ENCODE data around the gene WDR86. TPM values are rescaled to one million over a fixed set of nuclear protein-coding genes. Genes with fewer than 3 reads are reported as not detected.

The WDR86 gene
- total and polyA plus RNA-seq, 2 of the 4 experiments (the other 2 are of a cell fraction) = not detected

GRCh38 chr7:151337346-151337745 is 72.5 kb downstream of the WDR86 start:
- H4K8ac ChIP-seq (ENCODE audit: low read depth in 2 of 2, low read length in 2 of 2) = no peak overlapping the region
- H2AK5ac ChIP-seq (ENCODE audit: low read depth, low read length) = no peak overlapping the region
- no peak overlapping the region for H3K27ac ChIP-seq (ENCODE audit: insufficient read depth, low read length)
- ATAC-seq (ENCODE audit: low read depth) (no peak), DNase-seq (no peak)
- no peak overlapping the region for H3K18ac ChIP-seq (ENCODE audit: low read depth, low read length)
- POLR2A ChIA-PET (ENCODE audit: unreplicated experiment) = no interaction called here
- H3K36me3 ChIP-seq (ENCODE audit: control insufficient read depth, insufficient read depth, low read length) = no peaks in the 10 kb centered on the region
- H3K9me1 ChIP-seq (ENCODE audit: insufficient read depth, low read length) = no peaks in the 10 kb centered on the region; the same call in 1 of the 2 replicates
- H4K5ac ChIP-seq (ENCODE audit: low read depth, low read length) = no peak overlapping the region
- no peak overlapping the region for H2BK20ac ChIP-seq (ENCODE audit: low read depth, low read length)
- no peak overlapping the region for H3K56ac ChIP-seq (ENCODE audit: extremely low read depth, insufficient read depth, low read length)
- intact Hi-C loops (cut with micrococcal nuclease) (no loop called here), dilution Hi-C loops (cut with HindIII; ENCODE audit: low sequenced_read_pairs, unreplicated experiment) (no loop called here), in situ Hi-C loops (cut with MboI; ENCODE audit: low sequenced_read_pairs) (no loop called here)
- H2BK120ac ChIP-seq (ENCODE audit: low read depth, low read length) = no peak overlapping the region
- no peak overlapping the region for H3K4ac ChIP-seq (ENCODE audit: low read depth, low read length)
- H4K20me1 ChIP-seq (ENCODE audit: insufficient read depth, low read length) = no peaks in the 10 kb centered on the region
- H3K4me2 ChIP-seq (ENCODE audit: low read depth, low read length) = no peak overlapping the region
- no peak for TF ChIP-seq MXI1 (IDR thresholded peaks at IDR 0.05; ENCODE audit: borderline replicate concordance, low read depth, low read length)
- no peak for TF ChIP-seq CHD1 (IDR thresholded peaks at IDR 0.05; ENCODE audit: low read depth, low read length)
- no peak for TF ChIP-seq MAFK (IDR thresholded peaks at IDR 0.05; ENCODE audit: low read depth, low read length)
- TF ChIP-seq RCOR1 (IDR thresholded peaks at IDR 0.05; ENCODE audit: insufficient replicate concordance, low read length) = no peak
- TF ChIP-seq CTCF (conservative IDR thresholded peaks at IDR 0.05; ENCODE audit: low read depth, low read length) = no peak
- no peak for TF ChIP-seq RAD21 (IDR thresholded peaks at IDR 0.05; ENCODE audit: low read length)
- no peak for TF ChIP-seq ELK1 (IDR thresholded peaks at IDR 0.05; ENCODE audit: borderline replicate concordance, low read depth, low read length)
- TF ChIP-seq BHLHE40 (IDR thresholded peaks at IDR 0.05; ENCODE audit: low read depth, low read length) = no peak
- TF ChIP-seq SMC3 (IDR thresholded peaks at IDR 0.05; ENCODE audit: low read depth, low read length) = no peak
- TF ChIP-seq FOS (IDR thresholded peaks at IDR 0.05; ENCODE audit: low read depth, low read length) = no peak
- TF ChIP-seq CEBPB (IDR thresholded peaks at IDR 0.05; ENCODE audit: low read depth, low read length) = no peak
- TF ChIP-seq MAZ (IDR thresholded peaks at IDR 0.05; ENCODE audit: borderline replicate concordance, low read depth, low read length) = no peak
- no peak for TF ChIP-seq USF2 (IDR thresholded peaks at IDR 0.05; ENCODE audit: low read depth, low read length)
- no peak for TF ChIP-seq POLR2A (IDR thresholded peaks at IDR 0.05; ENCODE audit: low read depth, low read length)
- no peak for TF ChIP-seq NFE2L2 (IDR thresholded peaks at IDR 0.05; ENCODE audit: low read depth, low read length)
- TF ChIP-seq RFX5 (IDR thresholded peaks at IDR 0.05; ENCODE audit: low read depth, low read length) = no peak
- H3K23ac ChIP-seq (ENCODE audit: low read depth, low read length) = no peak overlapping the region
- no peak overlapping the region for H3K9ac ChIP-seq (ENCODE audit: low read depth, low read length)
- H2AK9ac ChIP-seq (replicated peaks; ENCODE audit: low read depth, low read length, poor library complexity) = no peak overlapping the region
- H3K79me1 ChIP-seq (ENCODE audit: low read depth in 1 of 2, low read length in 2 of 2) = peaks cover 0 to 5% of the 10 kb centered on the region in 2 experiments; a peak in 1 of 4 replicates
- peaks cover 4% of the 10 kb centered on the region for H3K27me3 ChIP-seq (ENCODE audit: control insufficient read depth, insufficient read depth, low read length)
- no TSS peak for BruUV-seq (replicated peaks)
- 0 out of 2 replicates have a peak, but pooled peaks cover 2% of the 10 kb centered on the region for H3K4me1 ChIP-seq (ENCODE audit: control insufficient read depth, insufficient read depth, low read length)
- CTCF ChIA-PET = no interaction called here
- no peak overlapping the region for H2BK5ac ChIP-seq (ENCODE audit: low read depth, low read length, poor library complexity, severe bottlenecking)
- no peak overlapping the region for H4K91ac ChIP-seq (ENCODE audit: insufficient read depth, low read depth, low read length)
- WGBS, 2 experiments (ENCODE audit: extremely low coverage in 2 of 2, insufficient read length in 1 of 2) = 100% methylated on average over 2 of the region's 2 CpGs; no CpG with 5 or more reads in 1 of the 2 experiments
- H3K4me3 ChIP-seq (ENCODE audit: insufficient read depth, low read depth, low read length) = no peak overlapping the region
- H2BK15ac ChIP-seq (ENCODE audit: low read depth, low read length) = no peak overlapping the region
- H3K9me3 ChIP-seq (ENCODE audit: control insufficient read depth, insufficient read depth, low read length) = peaks cover 3% of the 10 kb centered on the region; the same call in 1 of the 2 replicates
- H3K14ac ChIP-seq (replicated peaks; ENCODE audit: low read depth, low read length) = no peak overlapping the region
- H2AFZ ChIP-seq (replicated peaks; ENCODE audit: low read length, poor library complexity) = no peak overlapping the region
